Measurements from ENCODE around the gene GPRC5D. TPM values are rescaled to one million over a fixed set of nuclear protein-coding genes. Genes with fewer than 3 reads are reported as not detected.
A peak's percentile ranks its signal among the peaks of the same experiment; 100 is the strongest.

GPRC5D gene
- total RNA-seq, 3 donors from 2014 or later, result not detected

DNA sequence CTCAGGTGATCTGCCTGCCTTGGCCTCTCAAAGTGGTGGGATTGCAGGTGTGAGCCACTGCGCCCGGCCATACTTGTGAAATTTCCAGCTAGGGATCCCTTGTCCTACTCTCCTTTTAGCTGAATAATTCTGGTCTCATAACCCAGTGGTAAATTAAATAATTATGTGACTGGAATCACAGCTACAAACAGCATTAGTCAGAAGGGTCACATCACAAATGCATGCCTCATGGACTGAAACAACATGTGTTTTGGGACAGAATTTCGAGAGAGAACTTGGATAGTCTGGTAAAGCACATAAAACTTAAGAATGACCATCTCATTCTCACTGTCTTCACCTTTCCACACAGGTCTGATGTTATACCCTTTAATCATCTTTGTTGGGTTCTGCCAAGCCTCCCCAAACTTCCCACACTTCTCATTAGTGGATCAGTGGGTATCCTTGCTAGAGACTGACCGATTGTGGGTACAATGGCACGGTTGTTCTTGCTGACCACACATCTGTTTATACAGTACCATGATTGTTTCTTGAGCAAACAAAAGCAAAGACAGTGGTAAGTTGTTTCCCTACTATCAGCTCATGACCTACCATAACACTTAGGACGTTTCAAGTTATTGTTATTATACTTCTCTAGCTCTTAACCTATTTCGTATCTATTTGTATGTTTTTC is 5.1 kb downstream of the GPRC5D start:
- intact Hi-C loops (cut with DNase I; ENCODE audit: low total_unique reads), result no loop called here
- TF ChIP-seq POLR2AphosphoS5 (IDR thresholded peaks at IDR 0.05), result no peak
- TF ChIP-seq POLR2A (IDR thresholded peaks at IDR 0.05), result no peak
- TF ChIP-seq, protein P1, sequence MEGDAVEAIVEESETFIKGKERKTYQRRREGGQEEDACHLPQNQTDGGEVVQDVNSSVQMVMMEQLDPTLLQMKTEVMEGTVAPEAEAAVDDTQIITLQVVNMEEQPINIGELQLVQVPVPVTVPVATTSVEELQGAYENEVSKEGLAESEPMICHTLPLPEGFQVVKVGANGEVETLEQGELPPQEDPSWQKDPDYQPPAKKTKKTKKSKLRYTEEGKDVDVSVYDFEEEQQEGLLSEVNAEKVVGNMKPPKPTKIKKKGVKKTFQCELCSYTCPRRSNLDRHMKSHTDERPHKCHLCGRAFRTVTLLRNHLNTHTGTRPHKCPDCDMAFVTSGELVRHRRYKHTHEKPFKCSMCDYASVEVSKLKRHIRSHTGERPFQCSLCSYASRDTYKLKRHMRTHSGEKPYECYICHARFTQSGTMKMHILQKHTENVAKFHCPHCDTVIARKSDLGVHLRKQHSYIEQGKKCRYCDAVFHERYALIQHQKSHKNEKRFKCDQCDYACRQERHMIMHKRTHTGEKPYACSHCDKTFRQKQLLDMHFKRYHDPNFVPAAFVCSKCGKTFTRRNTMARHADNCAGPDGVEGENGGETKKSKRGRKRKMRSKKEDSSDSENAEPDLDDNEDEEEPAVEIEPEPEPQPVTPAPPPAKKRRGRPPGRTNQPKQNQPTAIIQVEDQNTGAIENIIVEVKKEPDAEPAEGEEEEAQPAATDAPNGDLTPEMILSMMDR (IDR thresholded peaks at IDR 0.05), result no peak
- Histone ChIP-seq H3K4me1 (no peaks in the 10 kb centered on the region), H3K27ac (no peak overlapping the region), H3K9me3 (no peaks in the 10 kb centered on the region), H3K36me3 (no peaks in the 10 kb centered on the region), H3K27me3 (no peaks in the 10 kb centered on the region), H3K4me3 (no peak overlapping the region)
- DNase-seq (ENCODE audit: low spot score in 2 of 2), result no peak

DNA sequence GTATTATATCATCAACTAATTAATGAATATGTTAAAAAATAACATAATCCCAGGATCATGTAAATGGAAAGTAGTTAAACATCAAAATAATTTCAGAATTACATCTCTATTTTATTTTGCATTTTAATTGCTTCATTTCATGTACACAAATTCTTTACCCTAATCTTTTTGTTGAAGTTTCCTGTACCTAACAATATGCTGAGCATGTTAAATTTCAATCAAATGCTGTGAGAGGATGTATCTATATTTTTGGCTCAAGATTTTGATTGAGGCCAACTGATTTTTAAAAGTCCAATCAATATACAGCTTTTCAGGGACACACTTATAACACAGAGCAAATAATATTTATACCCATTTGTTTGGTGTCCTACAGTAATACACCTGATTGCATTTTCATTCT is 6.4 kb downstream of the GPRC5D start:
- Histone ChIP-seq H3K9me3 (no peaks in the 10 kb centered on the region), H3K27me3 (no peaks in the 10 kb centered on the region), H3K4me3 (no peak overlapping the region), H3K4me1 (no peaks in the 10 kb centered on the region), H3K36me3 (no peaks in the 10 kb centered on the region), H3K27ac (no peak overlapping the region)
- no peak for DNase-seq (ENCODE audit: low spot score in 2 of 2)
- intact Hi-C loops (cut with DNase I; ENCODE audit: low total_unique reads), result no loop called here
- TF ChIP-seq POLR2A (IDR thresholded peaks at IDR 0.05) (no peak), POLR2AphosphoS5 (IDR thresholded peaks at IDR 0.05) (no peak)
- TF ChIP-seq, protein P1 (IDR thresholded peaks at IDR 0.05), result no peak

DNA sequence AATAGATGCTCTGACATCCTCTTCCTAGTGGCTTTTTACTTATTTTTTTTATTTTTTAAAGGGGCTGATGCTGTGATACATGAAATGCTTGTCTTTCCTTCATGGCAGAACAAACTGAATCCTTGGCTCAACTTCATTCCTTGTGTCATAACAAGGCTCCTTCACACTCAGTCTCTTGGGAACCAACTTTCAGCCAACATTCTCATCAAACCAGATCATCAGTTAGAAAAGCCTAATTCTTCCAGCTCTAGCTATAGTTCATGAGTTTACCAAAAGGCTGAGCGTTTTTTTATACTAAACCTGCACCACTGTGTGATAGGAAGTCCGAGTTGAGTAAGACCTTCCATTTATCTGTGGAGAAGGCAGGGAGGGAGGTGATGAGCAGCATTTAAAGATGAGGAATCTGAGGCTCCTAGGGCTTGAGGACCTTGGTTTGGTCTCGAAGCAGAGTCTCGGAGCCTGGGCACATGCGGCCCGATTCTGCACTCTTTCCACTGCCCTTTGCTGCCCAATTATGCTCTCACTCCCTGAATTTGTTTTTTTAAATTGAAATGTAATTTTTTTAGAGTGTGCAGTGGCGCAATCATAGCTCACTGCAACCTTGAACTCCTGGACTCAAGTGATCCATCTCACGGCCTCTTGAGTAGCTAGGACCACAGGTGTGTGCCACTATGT is 8.2 kb downstream of the GPRC5D start:
- Histone ChIP-seq H3K4me3 (no peak overlapping the region), H3K4me1 (no peaks in the 10 kb centered on the region), H3K36me3 (no peaks in the 10 kb centered on the region), H3K27me3 (no peaks in the 10 kb centered on the region), H3K9me3 (no peaks in the 10 kb centered on the region), H3K27ac (peak overlapping the region; percentile 36 to 59)
- TF ChIP-seq POLR2AphosphoS5 (IDR thresholded peaks at IDR 0.05) (no peak), POLR2A (IDR thresholded peaks at IDR 0.05) (no peak)
- TF ChIP-seq, protein P1 (IDR thresholded peaks at IDR 0.05), result no peak
- intact Hi-C loops (cut with DNase I; ENCODE audit: low total_unique reads), result no loop called here
- DNase-seq (ENCODE audit: low spot score in 2 of 2), result no peak

DNA sequence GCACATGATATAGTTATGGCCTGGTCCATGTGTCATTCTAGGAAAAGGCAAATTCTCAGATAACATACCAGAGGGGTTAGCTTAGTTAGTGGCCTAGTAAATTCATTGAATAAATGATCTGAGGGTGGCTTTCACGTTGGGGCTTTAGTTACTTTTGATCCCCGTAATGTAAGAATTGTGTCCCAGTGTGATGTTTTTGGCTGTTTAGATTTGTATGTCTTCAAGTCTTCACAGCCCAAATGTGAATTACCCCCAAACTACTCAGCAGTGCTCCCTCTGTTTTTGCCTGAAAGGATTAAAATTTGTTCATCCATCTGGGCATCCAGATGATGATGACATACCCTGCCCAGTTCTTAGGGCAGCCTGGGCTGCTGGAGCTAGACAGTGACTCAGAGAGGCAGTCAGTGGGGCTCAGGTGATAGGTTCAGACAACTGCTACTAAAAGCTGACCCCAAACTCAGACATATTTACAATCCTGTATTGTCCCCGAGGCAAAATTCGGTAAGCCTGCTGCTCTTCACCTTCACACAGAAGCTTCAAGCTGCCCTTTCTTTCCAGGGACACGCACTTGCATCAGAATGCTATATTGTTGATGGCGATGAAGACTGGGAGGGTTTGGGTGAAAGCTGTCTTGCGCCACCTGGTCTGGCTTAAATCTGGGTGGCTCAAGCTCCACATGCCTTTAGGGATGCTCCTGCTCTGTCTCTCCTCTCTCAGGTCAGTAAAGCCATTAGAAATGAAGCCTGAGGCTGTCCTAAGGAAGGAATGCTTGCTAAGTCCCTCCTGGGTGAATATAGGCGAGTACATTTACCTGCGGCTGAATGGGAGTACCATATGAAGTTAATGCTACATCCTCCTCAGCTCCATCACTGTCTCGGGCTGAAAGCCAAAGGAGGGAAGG is 10.3 kb downstream of the GPRC5D start:
- no peaks in the 10 kb centered on the region for H3K9me3 ChIP-seq
- H3K27me3 ChIP-seq, result no peaks in the 10 kb centered on the region
- no peak overlapping the region for H3K27ac ChIP-seq
- TF ChIP-seq, protein P1 (IDR thresholded peaks at IDR 0.05), result no peak
- no peak for TF ChIP-seq POLR2AphosphoS5 (IDR thresholded peaks at IDR 0.05)
- TF ChIP-seq POLR2A (IDR thresholded peaks at IDR 0.05), result no peak
- no peaks in the 10 kb centered on the region for H3K4me1 ChIP-seq
- no peak for DNase-seq (ENCODE audit: low spot score in 2 of 2)
- H3K4me3 ChIP-seq, result no peak overlapping the region
- H3K36me3 ChIP-seq, result no peaks in the 10 kb centered on the region
- intact Hi-C loops (cut with DNase I; ENCODE audit: low total_unique reads), result no loop called here
